Measurements from ENCODE around the gene DYNLRB1. TPM values are rescaled to one million over a fixed set of nuclear protein-coding genes. Genes with fewer than 3 reads are reported as not detected.
A peak's percentile ranks its signal among the peaks of the same experiment; 100 is the strongest.

DYNLRB1 gene
- total and polyA plus RNA-seq, 2 of the 13 experiments (the other 11 are each of a cell fraction or from before 2014, with no cell fraction given), result 140 to 244 TPM

DNA sequence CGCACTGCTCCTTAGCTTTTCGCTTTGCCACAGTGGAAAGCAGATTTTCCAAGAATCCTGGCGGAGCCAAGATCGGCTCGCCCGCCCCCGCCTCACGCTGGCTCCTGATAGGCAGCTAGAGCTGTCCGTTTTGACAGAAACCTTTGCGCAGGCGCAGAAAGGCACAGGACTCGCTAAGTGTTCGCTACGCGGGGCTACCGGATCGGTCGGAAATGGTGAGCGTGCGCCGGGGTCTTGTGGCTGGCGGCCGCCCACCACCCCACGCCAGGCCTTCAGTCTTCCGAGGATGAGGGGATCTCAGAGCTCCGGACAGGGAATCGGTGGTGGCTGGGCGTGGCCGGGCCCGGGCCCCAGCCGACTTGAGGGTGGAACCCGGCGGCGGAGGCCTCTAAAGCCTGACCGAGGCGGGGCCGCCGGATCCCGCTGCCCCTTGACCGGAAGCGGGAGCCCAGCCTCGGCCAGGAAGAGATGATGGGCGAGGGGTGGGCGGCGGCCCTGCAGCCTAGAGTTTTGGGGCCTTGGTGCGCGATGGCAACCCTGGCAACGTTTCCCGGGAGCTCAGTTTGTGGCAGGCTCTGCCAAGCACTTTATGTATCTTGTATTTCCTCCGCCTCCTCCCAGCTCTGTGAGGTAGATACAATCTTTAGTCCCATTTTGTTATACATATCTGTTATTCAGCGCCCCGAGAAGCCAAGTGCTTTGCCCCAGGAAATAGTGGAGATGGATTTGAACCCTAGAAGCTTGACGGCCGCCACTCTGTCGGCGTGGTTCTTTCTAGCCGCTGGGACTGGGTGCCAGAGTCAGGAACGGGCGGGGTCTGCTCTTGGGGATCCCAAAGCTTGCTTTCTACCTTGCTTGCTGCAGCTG, at the start of gene DYNLRB1 (continued):
- TF ChIP-seq NCOR1 (IDR thresholded peaks at IDR 0.05; ENCODE audit: borderline replicate concordance, low read length), result peak; percentile 51; the same call in 1 of the 2 replicates
- TF ChIP-seq DMAP1 (CRISPR knock-in tag; IDR thresholded peaks at IDR 0.05), result peak; percentile 97
- TF ChIP-seq, protein P1, sequence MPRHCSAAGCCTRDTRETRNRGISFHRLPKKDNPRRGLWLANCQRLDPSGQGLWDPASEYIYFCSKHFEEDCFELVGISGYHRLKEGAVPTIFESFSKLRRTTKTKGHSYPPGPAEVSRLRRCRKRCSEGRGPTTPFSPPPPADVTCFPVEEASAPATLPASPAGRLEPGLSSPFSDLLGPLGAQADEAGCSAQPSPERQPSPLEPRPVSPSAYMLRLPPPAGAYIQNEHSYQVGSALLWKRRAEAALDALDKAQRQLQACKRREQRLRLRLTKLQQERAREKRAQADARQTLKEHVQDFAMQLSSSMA (CRISPR knock-in tag; IDR thresholded peaks at IDR 0.05), result peak; percentile 85; the same call in 1 of the 2 replicates
- no peak for TF ChIP-seq ZNF432 (CRISPR knock-in tag; IDR thresholded peaks at IDR 0.05; ENCODE audit: borderline replicate concordance)
- TF ChIP-seq, protein P2, sequence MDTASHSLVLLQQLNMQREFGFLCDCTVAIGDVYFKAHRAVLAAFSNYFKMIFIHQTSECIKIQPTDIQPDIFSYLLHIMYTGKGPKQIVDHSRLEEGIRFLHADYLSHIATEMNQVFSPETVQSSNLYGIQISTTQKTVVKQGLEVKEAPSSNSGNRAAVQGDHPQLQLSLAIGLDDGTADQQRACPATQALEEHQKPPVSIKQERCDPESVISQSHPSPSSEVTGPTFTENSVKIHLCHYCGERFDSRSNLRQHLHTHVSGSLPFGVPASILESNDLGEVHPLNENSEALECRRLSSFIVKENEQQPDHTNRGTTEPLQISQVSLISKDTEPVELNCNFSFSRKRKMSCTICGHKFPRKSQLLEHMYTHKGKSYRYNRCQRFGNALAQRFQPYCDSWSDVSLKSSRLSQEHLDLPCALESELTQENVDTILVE (CRISPR knock-in tag; IDR thresholded peaks at IDR 0.05), result peak; percentile 91
- TF ChIP-seq, protein P3, sequence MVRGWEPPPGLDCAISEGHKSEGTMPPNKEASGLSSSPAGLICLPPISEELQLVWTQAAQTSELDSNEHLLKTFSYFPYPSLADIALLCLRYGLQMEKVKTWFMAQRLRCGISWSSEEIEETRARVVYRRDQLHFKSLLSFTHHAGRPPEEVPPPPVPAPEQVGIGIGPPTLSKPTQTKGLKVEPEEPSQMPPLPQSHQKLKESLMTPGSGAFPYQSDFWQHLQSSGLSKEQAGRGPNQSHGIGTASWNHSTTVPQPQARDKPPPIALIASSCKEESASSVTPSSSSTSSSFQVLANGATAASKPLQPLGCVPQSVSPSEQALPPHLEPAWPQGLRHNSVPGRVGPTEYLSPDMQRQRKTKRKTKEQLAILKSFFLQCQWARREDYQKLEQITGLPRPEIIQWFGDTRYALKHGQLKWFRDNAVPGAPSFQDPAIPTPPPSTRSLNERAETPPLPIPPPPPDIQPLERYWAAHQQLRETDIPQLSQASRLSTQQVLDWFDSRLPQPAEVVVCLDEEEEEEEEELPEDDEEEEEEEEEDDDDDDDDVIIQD (CRISPR knock-in tag; IDR thresholded peaks at IDR 0.05; ENCODE audit: low read depth), result peak; percentile 52
- TF ChIP-seq, protein P4, sequence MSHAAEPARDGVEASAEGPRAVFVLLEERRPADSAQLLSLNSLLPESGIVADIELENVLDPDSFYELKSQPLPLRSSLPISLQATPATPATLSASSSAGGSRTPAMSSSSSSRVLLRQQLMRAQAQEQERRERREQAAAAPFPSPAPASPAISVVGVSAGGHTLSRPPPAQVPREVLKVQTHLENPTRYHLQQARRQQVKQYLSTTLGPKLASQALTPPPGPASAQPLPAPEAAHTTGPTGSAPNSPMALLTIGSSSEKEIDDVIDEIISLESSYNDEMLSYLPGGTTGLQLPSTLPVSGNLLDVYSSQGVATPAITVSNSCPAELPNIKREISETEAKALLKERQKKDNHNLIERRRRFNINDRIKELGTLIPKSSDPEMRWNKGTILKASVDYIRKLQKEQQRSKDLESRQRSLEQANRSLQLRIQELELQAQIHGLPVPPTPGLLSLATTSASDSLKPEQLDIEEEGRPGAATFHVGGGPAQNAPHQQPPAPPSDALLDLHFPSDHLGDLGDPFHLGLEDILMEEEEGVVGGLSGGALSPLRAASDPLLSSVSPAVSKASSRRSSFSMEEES (CRISPR knock-in tag; IDR thresholded peaks at IDR 0.05), result peak; percentile 77; the same call in 1 of the 2 replicates
- TF ChIP-seq ZNF607 (CRISPR knock-in tag; IDR thresholded peaks at IDR 0.05; ENCODE audit: borderline replicate concordance), result peak; percentile 98; the same call in 1 of the 2 replicates
- TF ChIP-seq CEBPG (CRISPR knock-in tag; IDR thresholded peaks at IDR 0.05), result peak; percentile 3; the same call in 1 of the 2 replicates

Data from HepG2 (cell line).